ENCODE measurements around the gene MT1X. TPM values are rescaled to one million over a fixed set of nuclear protein-coding genes. Genes with fewer than 3 reads are reported as not detected.
"Not testable (repeated sequence)": the region's sequence is repeated elsewhere in the genome, so short reads cannot be mapped to it uniquely, and the experiment has no call there.

Gene MT1X
- total RNA-seq, 2 experiments from 2014 or later, result 53.7 to 59.9 TPM

GRCh38 chr16:56672761-56673536 lies 9.3 kb upstream of the MT1X start:
- CTCF ChIA-PET, result no interaction called here
- POLR2A ChIA-PET, result no interaction called here

GRCh38 chr16:56673921-56674320 lies 8.3 kb upstream of the MT1X start:
- ChIA-PET CTCF (interaction anchor here (1.0 kb wide), 1 partner anchor 26 kb away, joined by 3 read pairs; no protein-coding TSS in a partner anchor), POLR2A (no interaction called here)

GRCh38 chr16:56674570-56674969 lies 7.7 kb upstream of the MT1X start:
- CTCF ChIA-PET, result interaction anchor here (1.0 kb wide), 1 partner anchor 26 kb away, joined by 3 read pairs; no protein-coding TSS in a partner anchor
- POLR2A ChIA-PET, result not testable (repeated sequence)

GRCh38 chr16:56675685-56676210 lies 6.5 kb upstream of the MT1X start:
- CTCF ChIA-PET, result interaction anchor here (0.9 to 1.2 kb wide), 2 partner anchors 8 to 11 kb away, joined by 3 read pairs; no protein-coding TSS in a partner anchor
- POLR2A ChIA-PET, result interaction anchor here (0.7 kb wide), 1 partner anchor 68 kb away, joined by 3 read pairs; no protein-coding TSS in a partner anchor

GRCh38 chr16:56677474-56677873 lies 4.8 kb upstream of the MT1X start:
- CTCF ChIA-PET, result interaction anchor here (1.2 to 1.4 kb wide), 2 partner anchors 9 to 91 kb away, joined by 3 read pairs; partner anchors contain the start of gene MT1G
- POLR2A ChIA-PET, result no interaction called here

GRCh38 chr16:56679078-56679730 lies 3.1 kb upstream of the MT1X start:
- ChIA-PET CTCF (interaction anchor here (1.2 to 1.7 kb wide), 2 partner anchors 16 to 23 kb away, joined by 4 to 5 read pairs; no protein-coding TSS in a partner anchor), POLR2A (no interaction called here)

- ChIA-PET POLR2A (no interaction called here), CTCF (interaction anchor here (0.5 to 1.7 kb wide), 2 partner anchors 22 to 316 kb away, joined by 3 to 5 read pairs; no protein-coding TSS in a partner anchor)
Measured at GRCh38 chr16:56679818-56680217, 2.5 kb upstream of the MT1X start.

GRCh38 chr16:56682703-56683397 lies 580 bp downstream of the MT1X start:
- POLR2A ChIA-PET, result interaction anchor here (0.6 to 1.2 kb wide), 5 partner anchors 19 to 105 kb away, joined by 3 to 7 read pairs (median 5); no protein-coding TSS in a partner anchor
- CTCF ChIA-PET, result interaction anchor here (0.8 to 2.4 kb wide), 4 partner anchors 14 to 105 kb away, joined by 3 to 8 read pairs (median 6); partner anchors contain the start of gene MT1H

GRCh38 chr16:56683424-56684172 lies 1.3 kb downstream of the MT1X start:
- POLR2A ChIA-PET, result interaction anchor here (1.1 to 1.2 kb wide), 2 partner anchors 18 to 40 kb away, joined by 6 to 7 read pairs; no protein-coding TSS in a partner anchor

GRCh38 chr16:56684256-56684925 lies 2.1 kb downstream of the MT1X start:
- POLR2A ChIA-PET, result no interaction called here
- CTCF ChIA-PET, result interaction anchor here (2.4 kb wide), 1 partner anchor 107 kb away, joined by 8 read pairs; no protein-coding TSS in a partner anchor

More at GRCh38 chr16:56683424-56684172, 1.3 kb downstream of the MT1X start:
- CTCF ChIA-PET, result interaction anchor here (1.5 to 2.4 kb wide), 3 partner anchors 14 to 106 kb away, joined by 6 to 8 read pairs (median 6); partner anchors contain the start of gene MT1H

GRCh38 chr16:56684926-56685590 lies 2.8 kb downstream of the MT1X start:
- CTCF ChIA-PET, result interaction anchor here (1.2 to 2.4 kb wide), 2 partner anchors 9 to 108 kb away, joined by 3 to 8 read pairs; no protein-coding TSS in a partner anchor
- POLR2A ChIA-PET, result no interaction called here

GRCh38 chr16:56686758-56687157 lies 4.5 kb downstream of the MT1X start:
- POLR2A ChIA-PET, result no interaction called here
- CTCF ChIA-PET, result interaction anchor here (0.7 kb wide), 1 partner anchor 169 kb away, joined by 3 read pairs; no protein-coding TSS in a partner anchor

GRCh38 chr16:56688762-56689161 lies 6.5 kb downstream of the MT1X start:
- CTCF ChIA-PET, result no interaction called here
- POLR2A ChIA-PET, result no interaction called here

GRCh38 chr16:56689171-56689570 lies 6.9 kb downstream of the MT1X start:
- ChIA-PET CTCF (no interaction called here), POLR2A (no interaction called here)

- CTCF ChIA-PET, result interaction anchor here (1.0 kb wide), 1 partner anchor 11 kb away, joined by 4 read pairs; no protein-coding TSS in a partner anchor
- POLR2A ChIA-PET, result no interaction called here
Measured at GRCh38 chr16:56690420-56691122, 8.3 kb downstream of the MT1X start.

- ChIA-PET CTCF (no interaction called here), POLR2A (no interaction called here)
Measured at GRCh38 chr16:56691885-56692284, 9.6 kb downstream of the MT1X start.

GRCh38 chr16:56695246-56695645 lies 13.0 kb downstream of the MT1X start:
- CTCF ChIA-PET, result interaction anchor here (0.8 to 1.6 kb wide), 2 partner anchors 17 to 118 kb away, joined by 4 to 6 read pairs; no protein-coding TSS in a partner anchor
- POLR2A ChIA-PET, result no interaction called here

Data from activated CD8-positive, alpha-beta memory T cell treated with anti-CD3 and anti-CD28 coated beads for 36 hours (primary cell).